Left lobe of liver (tissue), 2 donors: ENCODE data around the gene UNC93B1. TPM values are rescaled to one million over a fixed set of nuclear protein-coding genes. Genes with fewer than 3 reads are reported as not detected.
"Not testable (repeated sequence)": the region's sequence is repeated elsewhere in the genome, so short reads cannot be mapped to it uniquely, and the experiment has no call there.

Experiments
- ATAC-seq: fragments of 200-7000 bp; cut with Tn5 transposase; one replicate; pipeline ENCODE4 v1.9.1; 2020; ENCODE audit warnings: mild to moderate bottlenecking, moderate library complexity
- DNase-seq: peaks from one replicate; pipeline ENCODE4 v3.0.0-alpha.2; 2020; ENCODE audit warnings: low spot score
- total RNA-seq: library from RNA; stranded (reverse); gene quantifications from one replicate; pipeline ENCODE4 v1.2.1, GENCODE V29; 2021
- donor health status: DM: no; HTN: no; CAD: no; lungs with moderate emphysema.
- donor health status: DM: no; HTN: yes; CAD: no.

UNC93B1 gene
- total RNA-seq, 1 donor from 2014 or later: 18.9 TPM

- not testable (repeated sequence) for DNase-seq, ATAC-seq
These were observed 53.2 kb downstream of the UNC93B1 start for GRCh38 chr11:67950705-67951104.

- not testable (repeated sequence) for DNase-seq, ATAC-seq
These were observed 56.1 kb downstream of the UNC93B1 start for GRCh38 chr11:67947785-67948184.

GRCh38 chr11:67946403-67946802 is 57.5 kb downstream of the UNC93B1 start:
- not testable (repeated sequence) for ATAC-seq, DNase-seq

GRCh38 chr11:67943406-67943805 is 60.5 kb downstream of the UNC93B1 start:
- not testable (repeated sequence) for DNase-seq, ATAC-seq

Other genes starting within 250 kb of the UNC93B1 start
- gene ALDH3B1, start 6.2 kb upstream of the UNC93B1 start, total RNA-seq: 3.2 TPM
- 104 TPM for gene NDUFS8, start 26.6 kb upstream of the UNC93B1 start, total RNA-seq
- gene TCIRG1, start 34.9 kb upstream of the UNC93B1 start, total RNA-seq: 66.5 TPM
- gene CHKA, start 117.3 kb upstream of the UNC93B1 start, total RNA-seq: 15.5 TPM
- gene KMT5B, start 209.2 kb upstream of the UNC93B1 start, total RNA-seq: 19.3 TPM